IMR-90 (cell line): ENCODE measurements around the gene HOXC5. TPM values are rescaled to one million over a fixed set of nuclear protein-coding genes. Genes with fewer than 3 reads are reported as not detected.

Source experiments
- ATAC-seq: fragments of 200-7000 bp; cut with Tn5 transposase; 2 replicates; pipeline ENCODE4 v1.9.1; 2020; ENCODE audit warnings: low read depth, mild to moderate bottlenecking, moderate library complexity
- BruUV-seq: library from RNA; stranded (reverse); fragments of 400-500 nt; replicated peaks from 2 replicates; lab custom pipeline; 2021; lab: Mats Ljungman, UMichigan
- CTCF ChIA-PET: fragments of 300-600 bp; formaldehyde crosslinking; extraction: SDS; loops from one replicate; lab custom pipeline; 2021; ENCODE audit warnings: antibody characterized with exemption; lab: Yijun Ruan, JAX
- POLR2A ChIA-PET: fragments of 300-600 bp; sonication (Branson Sonifier 250); formaldehyde crosslinking; loops from one replicate; lab custom pipeline; 2022; ENCODE audit warnings: antibody characterized with exemption; ENCODE audit not compliant: unreplicated experiment; lab: Charles Lee
- DNase-seq: peaks from one replicate; pipeline ENCODE4 v3.0.0; 2013
- H2AFZ ChIP-seq: replicated peaks from 2 replicates; pipeline ENCODE3; 2013; ENCODE audit warnings: low read length, mild to moderate bottlenecking; ENCODE audit not compliant: poor library complexity
- H2AK5ac ChIP-seq: 2 replicates; pipeline ENCODE4 v1.6.1; 2013; ENCODE audit warnings: low read depth, low read length, inconsistent platforms
- H2AK9ac ChIP-seq: replicated peaks from 2 replicates; pipeline ENCODE3; 2013; ENCODE audit warnings: mild to moderate bottlenecking, low read depth, low read length, moderate library complexity; ENCODE audit not compliant: poor library complexity
- H2BK120ac ChIP-seq: 2 replicates; pipeline ENCODE4 v1.6.1; 2013; ENCODE audit warnings: low read depth, low read length, inconsistent platforms
- H2BK15ac ChIP-seq: 3 replicates; pipeline ENCODE4 v1.6.1; 2013; ENCODE audit warnings: low read depth, low read length, inconsistent platforms
- H2BK20ac ChIP-seq: 2 replicates; pipeline ENCODE4 v1.6.1; 2013; ENCODE audit warnings: low read depth, mild to moderate bottlenecking, inconsistent platforms, low read length, moderate library complexity
- H2BK5ac ChIP-seq: 2 replicates; pipeline ENCODE4 v1.6.1; 2013; ENCODE audit warnings: mild to moderate bottlenecking, low read depth, low read length, inconsistent platforms; ENCODE audit not compliant: poor library complexity, severe bottlenecking
- H3K14ac ChIP-seq: replicated peaks from 2 replicates; pipeline ENCODE4 v1.6.1; 2013; ENCODE audit warnings: low read depth, low read length, inconsistent platforms
- H3K18ac ChIP-seq: 2 replicates; pipeline ENCODE4 v1.6.1; 2013; ENCODE audit warnings: low read depth, low read length, control low read depth
- H3K23ac ChIP-seq: 2 replicates; pipeline ENCODE4 v1.6.1; 2013; ENCODE audit warnings: low read depth, low read length, inconsistent platforms
- H3K27ac ChIP-seq: 2 replicates; pipeline ENCODE4 v1.5.1; 2013; ENCODE audit warnings: mild to moderate bottlenecking, control low read depth, low read length; ENCODE audit not compliant: insufficient read depth
- H3K27me3 ChIP-seq: 2 replicates; pipeline ENCODE4 v1.6.1; 2013; ENCODE audit warnings: low read length; ENCODE audit not compliant: control insufficient read depth, insufficient read depth
- H3K36me3 ChIP-seq: 2 replicates; pipeline ENCODE4 v1.6.1; 2013; ENCODE audit warnings: low read length, mixed read lengths; ENCODE audit not compliant: control insufficient read depth, insufficient read depth
- H3K4ac ChIP-seq: 2 replicates; pipeline ENCODE4 v1.6.1; 2013; ENCODE audit warnings: low read depth, low read length, inconsistent platforms
- H3K4me1 ChIP-seq: 2 replicates; pipeline ENCODE4 v1.6.1; 2013; ENCODE audit warnings: low read length, mixed read lengths; ENCODE audit not compliant: control insufficient read depth, insufficient read depth
- H3K4me2 ChIP-seq: 2 replicates; pipeline ENCODE4 v1.6.1; 2013; ENCODE audit warnings: low read depth, mild to moderate bottlenecking, control low read depth, low read length, moderate library complexity
- H3K4me3 ChIP-seq: 2 replicates; pipeline ENCODE4 v1.5.1; 2013; ENCODE audit warnings: low read depth, mild to moderate bottlenecking, control low read depth, low read length, moderate library complexity; ENCODE audit not compliant: insufficient read depth
- H3K56ac ChIP-seq: 2 replicates; pipeline ENCODE4 v1.6.1; 2013; ENCODE audit warnings: low read length, inconsistent platforms; ENCODE audit not compliant: insufficient read depth; ENCODE audit errors: extremely low read depth
- H3K79me1 ChIP-seq, 2 experiments: 2 replicates each; pipeline ENCODE4 v1.6.1; 2013; ENCODE audit warnings: low read length in 2 of 2, inconsistent platforms in 1 of 2, low read depth in 1 of 2
- H3K9ac ChIP-seq: 2 replicates; pipeline ENCODE4 v1.6.1; 2013; ENCODE audit warnings: low read depth, low read length, control low read depth
- H3K9me1 ChIP-seq: 2 replicates; pipeline ENCODE4 v1.6.1; 2013; ENCODE audit warnings: low read length, inconsistent platforms; ENCODE audit not compliant: insufficient read depth
- H3K9me3 ChIP-seq: 2 replicates; pipeline ENCODE4 v1.6.1; 2013; ENCODE audit warnings: low read length; ENCODE audit not compliant: control insufficient read depth, insufficient read depth
- H4K20me1 ChIP-seq: 2 replicates; pipeline ENCODE4 v1.6.1; 2013; ENCODE audit warnings: low read length, inconsistent platforms; ENCODE audit not compliant: insufficient read depth
- H4K5ac ChIP-seq: 2 replicates; pipeline ENCODE4 v1.6.1; 2013; ENCODE audit warnings: mild to moderate bottlenecking, low read depth, low read length, control low read depth
- H4K8ac ChIP-seq, 2 experiments: 2 replicates each; pipeline ENCODE4 v1.6.1; 2013; ENCODE audit warnings: low read depth in 2 of 2, low read length in 2 of 2, control low read depth in 1 of 2, inconsistent platforms in 1 of 2
- H4K91ac ChIP-seq: 2 replicates; pipeline ENCODE4 v1.6.1; 2013; ENCODE audit warnings: low read depth, low read length, inconsistent platforms; ENCODE audit not compliant: insufficient read depth
- BHLHE40 ChIP-seq: fragments of 150-350 bp; IDR thresholded peaks from 2 replicates; pipeline ENCODE4 v1.6.1; 2016; ENCODE audit warnings: mild to moderate bottlenecking, low read depth, low read length
- CEBPB ChIP-seq: IDR thresholded peaks from 2 replicates; pipeline ENCODE4 v1.6.1; 2012; ENCODE audit warnings: low read depth, low read length, improper control_type of control experiment
- CHD1 ChIP-seq: IDR thresholded peaks from 2 replicates; pipeline ENCODE4 v1.6.1; 2012; ENCODE audit warnings: low read depth, low read length, improper control_type of control experiment
- CTCF ChIP-seq: conservative IDR thresholded peaks from 2 replicates; pipeline ENCODE4 v1.5.1; 2012; ENCODE audit warnings: mild to moderate bottlenecking, low read depth, low read length, improper control_type of control experiment
- ELK1 ChIP-seq: fragments of 150-350 bp; IDR thresholded peaks from 2 replicates; pipeline ENCODE4 v1.6.1; 2016; ENCODE audit warnings: low read depth, mild to moderate bottlenecking, low read length, moderate library complexity, borderline replicate concordance
- FOS ChIP-seq: fragments of 150-350 bp; IDR thresholded peaks from 2 replicates; pipeline ENCODE4 v1.6.1; 2016; ENCODE audit warnings: low read depth, low read length
- MAFK ChIP-seq: IDR thresholded peaks from 2 replicates; pipeline ENCODE4 v1.6.1; 2012; ENCODE audit warnings: low read depth, low read length, improper control_type of control experiment
- MAZ ChIP-seq: IDR thresholded peaks from 2 replicates; pipeline ENCODE4 v1.6.1; 2012; ENCODE audit warnings: low read depth, mild to moderate bottlenecking, low read length, improper control_type of control experiment, moderate library complexity, borderline replicate concordance
- MXI1 ChIP-seq: IDR thresholded peaks from 2 replicates; pipeline ENCODE4 v1.6.1; 2012; ENCODE audit warnings: low read depth, mild to moderate bottlenecking, low read length, moderate library complexity, borderline replicate concordance
- NFE2L2 ChIP-seq: fragments of 150-350 bp; IDR thresholded peaks from 2 replicates; pipeline ENCODE4 v1.6.1; 2016; ENCODE audit warnings: low read depth, mild to moderate bottlenecking, low read length
- POLR2A ChIP-seq: IDR thresholded peaks from 2 replicates; pipeline ENCODE4 v1.6.1; 2012; ENCODE audit warnings: mild to moderate bottlenecking, low read depth, low read length
- RAD21 ChIP-seq: IDR thresholded peaks from 2 replicates; pipeline ENCODE4 v1.6.1; 2012; ENCODE audit warnings: low read length, improper control_type of control experiment
- RCOR1 ChIP-seq: IDR thresholded peaks from 2 replicates; pipeline ENCODE4 v1.6.1; 2012; ENCODE audit warnings: mild to moderate bottlenecking, low read length, improper control_type of control experiment; ENCODE audit not compliant: insufficient replicate concordance
- RFX5 ChIP-seq: IDR thresholded peaks from 2 replicates; pipeline ENCODE4 v1.8.0; 2012; ENCODE audit warnings: low read depth, mild to moderate bottlenecking, low read length, moderate library complexity
- SMC3 ChIP-seq: fragments of 150-350 bp; IDR thresholded peaks from 2 replicates; pipeline ENCODE4 v1.6.1; 2016; ENCODE audit warnings: low read depth, mild to moderate bottlenecking, antibody characterized with exemption, low read length, moderate library complexity
- USF2 ChIP-seq: fragments of 150-350 bp; IDR thresholded peaks from 2 replicates; pipeline ENCODE4 v1.6.1; 2017; ENCODE audit warnings: mild to moderate bottlenecking, antibody characterized with exemption, low read length, low read depth
- WGBS, 2 experiments: methylation state at CpG; one replicate each; pipeline versions ENCODE4 v1.1.5 to v1.1.7; 2013; ENCODE audit warnings: missing lambda C conversion rate in 2 of 2; ENCODE audit not compliant: insufficient read length in 1 of 2; ENCODE audit errors: extremely low coverage in 2 of 2; 5-methylcytosine and 5-hydroxymethylcytosine counted together
- dilution Hi-C: fragments of 300-500 bp; cut with HindIII; formaldehyde crosslinking; loops from one replicate; pipeline ENCODE4 v1.14.3; 2018; ENCODE audit warnings: low sequenced_read_pairs; ENCODE audit not compliant: unreplicated experiment
- in situ Hi-C: fragments of 300-500 bp; cut with MboI; formaldehyde crosslinking; loops from 3 replicates; pipeline ENCODE4 v1.14.3; 2019; ENCODE audit warnings: low sequenced_read_pairs, inconsistent platforms, mixed read lengths
- intact Hi-C: fragments of 100-400 bp; cut with micrococcal nuclease; formaldehyde crosslinking; loops from 2 replicates; pipeline ENCODE4 v1.10.0; 2022
- polyA plus RNA-seq, 3 experiments: library from polyadenylated mRNA; depleted of rRNA; stranded (reverse); fragments of >200 nt; gene quantifications; 2 replicates each; pipeline ENCODE4 v1.2.3, GENCODE V29; 2012; ENCODE audit warnings: low replicate concordance in 1 of 3
- total RNA-seq: library from RNA; depleted of rRNA; stranded (reverse); fragments of >200 nt; gene quantifications from 2 replicates; pipeline ENCODE4 v1.2.3, GENCODE V29; 2012

Gene HOXC5
- total and polyA plus RNA-seq, 2 of the 4 experiments (the other 2 are of a cell fraction): not detected

- H3K56ac ChIP-seq: no peak overlapping the region
- in situ Hi-C loops (no loop called here), dilution Hi-C loops (no loop called here)
Observed at GRCh38 chr12:54035568-54036264, 2.9 kb downstream of the HOXC5 start.

More at GRCh38 chr12:54035568-54036264, 2.9 kb downstream of the HOXC5 start:
- Histone ChIP-seq H2BK20ac (no peak overlapping the region), H3K4me3 (no peak overlapping the region), H2AK9ac (no peak overlapping the region), H2BK120ac (no peak overlapping the region), H3K4me2 (no peak overlapping the region), H4K91ac (no peak overlapping the region), H2BK15ac (no peak overlapping the region), H4K5ac (no peak overlapping the region), H3K9me1 (no peaks in the 10 kb centered on the region), H2BK5ac (no peak overlapping the region), H3K18ac (no peak overlapping the region), H3K4ac (no peak overlapping the region), H3K9ac (no peak overlapping the region), H4K8ac (no peak overlapping the region), H3K4me1 (no peaks in the 10 kb centered on the region), H3K14ac (no peak overlapping the region), H2AFZ (peak overlapping the region; percentile 9), H3K27ac (no peak overlapping the region), H3K36me3 (no peaks in the 10 kb centered on the region), H3K9me3 (peaks cover 13% of the 10 kb centered on the region), H2AK5ac (no peak overlapping the region), H3K27me3 (peaks cover 82% of the 10 kb centered on the region), H3K23ac (no peak overlapping the region), H3K79me1 (no peaks in the 10 kb centered on the region), H4K20me1 (no peaks in the 10 kb centered on the region)
- intact Hi-C loops: no loop called here
- 24% methylated on average over 3 of the region's 6 CpGs; no CpG with 5 or more reads in 1 of the 2 experiments for WGBS, 2 experiments
- ChIA-PET POLR2A (no interaction called here), CTCF (no interaction called here)
- TF ChIP-seq USF2 (no peak), RCOR1 (no peak), SMC3 (no peak), CHD1 (no peak), CTCF (no peak), BHLHE40 (no peak), MXI1 (no peak), FOS (no peak), RAD21 (no peak), NFE2L2 (no peak), CEBPB (no peak), MAZ (no peak), POLR2A (no peak), MAFK (no peak), ELK1 (no peak), RFX5 (no peak)
- DNase-seq (no peak), ATAC-seq (no peak)
- no TSS peak for BruUV-seq
